Stomach (tissue), 9 donors: Measurements from ENCODE around the gene RASSF1. TPM values are rescaled to one million over a fixed set of nuclear protein-coding genes. Genes with fewer than 3 reads are reported as not detected.

Experiments used
- DNase-seq, 2 donors: peaks; one replicate each; pipeline versions ENCODE4 v3.0.0 to v3.0.0-alpha.2; 2013 to 2019
- H3K27ac ChIP-seq, 5 donors: fragments of 200-600 bp in 4 of 5; sonication (generic) in 4 of 5; one replicate each; pipeline ENCODE4 v1.5.1; 2013 to 2019; ENCODE audit warnings: mild to moderate bottlenecking in 1 of 5, moderate library complexity in 1 of 5
- H3K27me3 ChIP-seq, 3 donors: fragments of 200-600 bp; sonication (generic); one replicate each; pipeline ENCODE4 v1.5.1; 2017 to 2019; ENCODE audit warnings: mixed run types in 1 of 3
- H3K36me3 ChIP-seq, 4 donors: fragments of 200-600 bp; sonication (generic); 1 replicate in 3 of 4; 2 replicates in 1 of 4; pipeline ENCODE4 v1.5.1; 2016 to 2019
- H3K4me1 ChIP-seq, 4 donors: fragments of 200-600 bp; sonication (generic); one replicate each; pipeline ENCODE4 v1.5.1; 2016 to 2019
- H3K4me3 ChIP-seq, 4 donors: fragments of 200-600 bp; sonication (generic) in 3 of 4; one replicate each; pipeline ENCODE4 v1.5.1; 2016 to 2019; ENCODE audit warnings: mild to moderate bottlenecking in 1 of 4
- H3K9me3 ChIP-seq, 4 donors: fragments of 200-600 bp; sonication (generic); one replicate each; pipeline ENCODE4 v1.5.1; 2016 to 2019
- EP300 ChIP-seq: sonication (generic); formaldehyde crosslinking; IDR thresholded peaks from one replicate; pipeline ENCODE4 v1.6.1; 2017; ENCODE audit warnings: antibody characterized with exemption
- POLR2A ChIP-seq, 4 donors: fragments of 450-650 bp; IDR thresholded peaks; one replicate each; pipeline ENCODE4 v1.6.1; 2016; ENCODE audit warnings: antibody characterized with exemption in 4 of 4, control low read depth in 2 of 4, mild to moderate bottlenecking in 1 of 4, moderate library complexity in 1 of 4
- POLR2AphosphoS5 ChIP-seq, 3 donors: sonication (generic); formaldehyde crosslinking; IDR thresholded peaks; one replicate each; pipeline ENCODE4 v1.6.1; 2016; ENCODE audit warnings: antibody characterized with exemption in 3 of 3
- WGBS, 5 donors: extraction: QIAGEN DNeasy Blood & Tissue Kit in 3 of 5; methylation state at CpG; one replicate each; pipeline versions ENCODE4 v1.1.5 to v1.1.7; 2013 to 2018; 5-methylcytosine and 5-hydroxymethylcytosine counted together
- intact Hi-C: fragments of 100-400 bp; cut with DNase I; formaldehyde crosslinking; loops from one replicate; pipeline ENCODE4 v1.15.1; 2023; ENCODE audit warnings: low total_unique reads
- polyA plus RNA-seq, 3 donors: library from polyadenylated mRNA; stranded (reverse); fragments of 200-250 nt; gene quantifications; one replicate each; pipeline ENCODE4 v1.2.3, GENCODE V29; 2013
- total RNA-seq, 5 donors: library from RNA; depleted of rRNA; stranded (reverse); fragments of >200 nt; gene quantifications; one replicate each; pipeline versions ENCODE4 v1.1.0 to v1.2.3, GENCODE V29; 2014 to 2016
- TF ChIP-seq, protein P1 (sequence below), 7 experiments: fragments of 450-650 bp in 4 of 7; fragments of 200-600 bp in 3 of 7; sonication (generic) in 3 of 7; IDR thresholded peaks; one replicate each; pipeline ENCODE4 v1.5.1; 2016 to 2019; ENCODE audit warnings: antibody characterized with exemption in 7 of 7, control low read depth in 2 of 7, mild to moderate bottlenecking in 1 of 7
- donor health status: healthy with polysubstance abuse.
- donor health status: Bipolar disorder and iron deficiency.
- donor health status: healthy.

RASSF1 gene
- total and polyA plus RNA-seq, 8 donors = 16.5 to 37.3 (median 27.4) TPM

DNA sequence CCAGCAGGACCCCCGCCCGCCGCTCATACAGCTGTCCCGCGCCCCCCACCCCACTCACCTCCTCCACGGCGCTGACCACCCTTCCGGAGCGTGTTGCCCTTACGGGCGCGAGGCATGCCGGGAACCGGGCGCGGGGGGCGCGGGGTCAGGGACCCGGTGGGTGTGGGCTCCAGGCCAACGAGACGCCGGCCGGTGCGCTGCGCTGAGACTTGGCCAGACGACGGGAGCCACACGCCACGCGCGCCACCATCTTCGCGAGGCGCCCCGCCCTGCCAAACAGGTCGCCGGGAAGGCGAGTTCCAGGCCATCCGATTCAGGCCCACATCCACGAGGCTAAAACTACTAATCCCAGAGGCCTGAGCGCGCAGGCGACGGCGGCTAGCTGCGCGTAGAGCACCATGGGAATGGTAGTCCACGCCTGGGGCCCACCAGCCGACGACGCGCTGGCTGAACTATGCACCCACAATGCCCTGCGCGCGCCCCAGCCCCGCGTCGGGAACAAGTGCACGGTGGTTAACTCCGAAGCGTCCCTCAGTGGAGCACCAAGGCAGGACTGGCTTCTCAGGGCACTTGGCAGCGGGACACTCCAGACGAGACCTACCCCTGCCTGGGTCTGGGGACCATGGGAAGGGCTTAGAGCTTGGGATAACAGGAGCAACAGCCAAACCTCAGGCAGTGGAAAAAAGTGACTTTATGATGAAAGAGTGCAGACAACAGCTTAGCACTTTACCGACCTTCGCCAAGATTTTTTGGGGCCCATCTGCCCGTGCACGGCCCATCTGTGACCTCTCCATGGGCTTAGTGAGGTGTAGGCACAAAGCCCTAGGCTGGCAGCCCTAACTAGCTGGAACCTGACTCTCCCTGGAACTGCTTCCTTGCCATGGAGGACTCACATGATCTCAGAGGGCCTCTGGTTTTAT is 48.2 kb downstream of the RASSF1 start, which contains the start of gene IFRD2:
TSS of gene IFRD2 (minus strand) at position 271 of the 920 bp plus-strand sequence. CDS start at position 116, 155 bp downstream.
- peak within 1 kb of the TSS; percentile 95 to 99 (median 97) for H3K27ac ChIP-seq
- intact Hi-C loops = no loop called here
- no peak for TF ChIP-seq POLR2A (IDR thresholded peaks at IDR 0.05)
- peak; percentile 85 to 98 (median 93) for TF ChIP-seq POLR2AphosphoS5 (IDR thresholded peaks at IDR 0.05)

DNA sequence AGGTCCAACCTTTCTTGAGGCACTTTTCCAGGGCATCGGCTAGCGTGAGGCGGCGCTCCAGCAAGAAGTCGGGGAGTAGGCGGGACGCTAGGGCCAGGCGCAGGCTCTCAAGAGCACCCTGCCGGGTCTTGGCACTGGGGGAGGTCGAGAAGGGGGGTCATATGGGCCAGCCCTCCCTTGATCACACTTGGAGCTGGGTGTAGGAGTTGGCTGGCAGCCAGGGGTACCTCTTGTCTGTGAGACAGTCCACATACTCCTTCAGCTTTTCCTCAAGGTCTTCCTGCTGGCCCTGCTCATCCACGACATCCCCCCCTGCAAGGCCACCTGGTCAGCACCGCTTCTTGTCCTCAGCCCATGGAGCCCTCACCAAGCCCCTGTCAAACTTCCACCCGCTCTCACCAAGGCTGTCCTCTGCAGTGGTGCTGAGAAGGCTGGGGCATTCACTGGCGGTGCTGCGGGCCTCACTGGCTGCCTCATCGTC is 50.4 kb downstream of the RASSF1 start:
- peak; percentile 26 to 57 for DNase-seq
- WGBS, 5 donors = 44 to 77% (median 73%) methylated on average over 15 to 16 of the region's 16 CpGs
- H3K27ac ChIP-seq = peak overlapping the region; percentile 95 to 99 (median 97)

More for the DNA sequence above, 48.2 kb downstream of the RASSF1 start, which contains the start of gene IFRD2:
- peak; percentile 98 to 99 for DNase-seq
- no peaks in the 10 kb centered on the region for H3K27me3 ChIP-seq
- 0 to 1% (median 1%) methylated on average over 28 to 67 of the region's 67 CpGs for WGBS, 5 donors
- peaks cover 30 to 52% (median 47%) of the 10 kb centered on the region in 4 donors for H3K4me1 ChIP-seq
- peak within 1 kb of the TSS; percentile 86 to 99 (median 96) for H3K4me3 ChIP-seq
- no peaks in the 10 kb centered on the region for H3K9me3 ChIP-seq
- H3K36me3 ChIP-seq = peaks cover 37 to 45% (median 39%) of the 10 kb centered on the region in 4 donors

DNA sequence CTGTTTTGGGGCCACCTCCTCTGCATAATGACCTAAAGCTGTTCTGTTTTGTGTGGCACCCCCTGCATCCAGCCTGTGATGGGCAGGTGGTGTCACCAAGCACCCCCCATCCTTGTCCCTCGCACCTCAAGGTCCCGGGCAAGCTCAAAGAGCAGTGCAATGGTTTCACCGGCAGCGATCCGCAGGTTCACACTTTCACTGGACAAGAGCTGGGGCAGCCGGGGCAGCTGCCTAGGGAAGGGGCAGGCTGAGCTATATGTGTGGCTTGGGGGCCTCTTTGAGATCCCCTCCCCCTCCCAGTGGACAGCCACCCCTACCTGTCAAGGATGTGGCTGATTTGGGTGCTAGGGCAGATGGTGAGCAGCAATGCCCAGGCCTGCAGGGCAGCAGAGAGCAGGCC is 51.5 kb downstream of the RASSF1 start:
- no peak overlapping the region for H3K4me3 ChIP-seq
- H3K27me3 ChIP-seq = no peaks in the 10 kb centered on the region
- no peak for DNase-seq
- peak overlapping the region in 2 of 5 donors; percentile 97 to 99 for H3K27ac ChIP-seq
- intact Hi-C loops = no loop called here
- H3K9me3 ChIP-seq = no peaks in the 10 kb centered on the region
- WGBS, 5 donors = 94 to 100% (median 97%) methylated on average over 6 of the region's 6 CpGs
- TF ChIP-seq POLR2AphosphoS5 (IDR thresholded peaks at IDR 0.05) (no peak), POLR2A (IDR thresholded peaks at IDR 0.05) (no peak)
- H3K36me3 ChIP-seq = peaks cover 34 to 45% (median 44%) of the 10 kb centered on the region in 4 donors
- peaks cover 30 to 48% (median 43%) of the 10 kb centered on the region in 4 donors for H3K4me1 ChIP-seq

More for the DNA sequence above, 50.4 kb downstream of the RASSF1 start:
- Histone ChIP-seq H3K27me3 (no peaks in the 10 kb centered on the region), H3K9me3 (no peaks in the 10 kb centered on the region), H3K4me1 (peaks cover 30 to 48% (median 43%) of the 10 kb centered on the region in 4 donors), H3K4me3 (peak overlapping the region in 2 of 4 donors; percentile 8 to 99), H3K36me3 (peaks cover 34 to 45% (median 44%) of the 10 kb centered on the region in 4 donors)
- intact Hi-C loops = no loop called here
- TF ChIP-seq POLR2AphosphoS5 (IDR thresholded peaks at IDR 0.05) = no peak
- TF ChIP-seq, protein P1, sequence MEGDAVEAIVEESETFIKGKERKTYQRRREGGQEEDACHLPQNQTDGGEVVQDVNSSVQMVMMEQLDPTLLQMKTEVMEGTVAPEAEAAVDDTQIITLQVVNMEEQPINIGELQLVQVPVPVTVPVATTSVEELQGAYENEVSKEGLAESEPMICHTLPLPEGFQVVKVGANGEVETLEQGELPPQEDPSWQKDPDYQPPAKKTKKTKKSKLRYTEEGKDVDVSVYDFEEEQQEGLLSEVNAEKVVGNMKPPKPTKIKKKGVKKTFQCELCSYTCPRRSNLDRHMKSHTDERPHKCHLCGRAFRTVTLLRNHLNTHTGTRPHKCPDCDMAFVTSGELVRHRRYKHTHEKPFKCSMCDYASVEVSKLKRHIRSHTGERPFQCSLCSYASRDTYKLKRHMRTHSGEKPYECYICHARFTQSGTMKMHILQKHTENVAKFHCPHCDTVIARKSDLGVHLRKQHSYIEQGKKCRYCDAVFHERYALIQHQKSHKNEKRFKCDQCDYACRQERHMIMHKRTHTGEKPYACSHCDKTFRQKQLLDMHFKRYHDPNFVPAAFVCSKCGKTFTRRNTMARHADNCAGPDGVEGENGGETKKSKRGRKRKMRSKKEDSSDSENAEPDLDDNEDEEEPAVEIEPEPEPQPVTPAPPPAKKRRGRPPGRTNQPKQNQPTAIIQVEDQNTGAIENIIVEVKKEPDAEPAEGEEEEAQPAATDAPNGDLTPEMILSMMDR (IDR thresholded peaks at IDR 0.05) = no peak
- no peak for TF ChIP-seq EP300
- no peak for TF ChIP-seq POLR2A (IDR thresholded peaks at IDR 0.05)

DNA sequence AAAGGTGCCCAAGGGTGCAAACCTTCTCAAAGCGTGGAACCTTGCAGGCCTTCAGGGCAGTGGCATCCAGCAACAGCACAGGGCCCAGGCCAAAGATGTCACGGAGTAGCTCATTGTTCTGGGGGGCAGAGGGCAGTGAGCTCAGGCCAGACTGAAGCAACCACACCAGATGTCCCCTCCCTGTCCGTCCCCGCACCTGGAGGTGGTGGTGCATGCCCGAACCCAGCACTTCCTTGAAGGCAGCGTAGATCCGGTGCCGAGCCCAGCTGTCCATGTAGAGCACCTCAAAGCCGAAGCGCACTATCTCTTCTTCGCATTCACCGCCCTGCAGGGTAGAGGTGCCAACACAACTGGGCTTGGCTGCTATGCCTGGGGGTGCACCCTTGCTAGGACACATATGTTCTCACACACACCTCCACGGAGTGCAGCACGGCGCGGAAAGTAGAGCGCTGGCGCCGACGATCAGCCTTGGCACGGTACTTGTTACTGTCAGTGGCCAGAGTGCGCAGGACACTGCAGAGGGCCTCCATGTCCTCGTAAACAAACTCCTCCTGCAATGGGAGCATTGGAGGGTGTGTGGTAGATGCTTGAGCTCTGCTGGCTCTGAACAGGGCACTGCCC is 52.1 kb downstream of the RASSF1 start:
- intact Hi-C loops = no loop called here
- Histone ChIP-seq H3K36me3 (peaks cover 34 to 45% (median 44%) of the 10 kb centered on the region in 4 donors), H3K4me3 (no peak overlapping the region), H3K27me3 (no peaks in the 10 kb centered on the region), H3K9me3 (no peaks in the 10 kb centered on the region), H3K27ac (no peak overlapping the region), H3K4me1 (peaks cover 30 to 43% (median 41%) of the 10 kb centered on the region in 4 donors)
- TF ChIP-seq, protein P1 (IDR thresholded peaks at IDR 0.05) = no peak
- DNase-seq = no peak
- 89 to 93% (median 91%) methylated on average over 21 to 23 of the region's 23 CpGs for WGBS, 5 donors

DNA sequence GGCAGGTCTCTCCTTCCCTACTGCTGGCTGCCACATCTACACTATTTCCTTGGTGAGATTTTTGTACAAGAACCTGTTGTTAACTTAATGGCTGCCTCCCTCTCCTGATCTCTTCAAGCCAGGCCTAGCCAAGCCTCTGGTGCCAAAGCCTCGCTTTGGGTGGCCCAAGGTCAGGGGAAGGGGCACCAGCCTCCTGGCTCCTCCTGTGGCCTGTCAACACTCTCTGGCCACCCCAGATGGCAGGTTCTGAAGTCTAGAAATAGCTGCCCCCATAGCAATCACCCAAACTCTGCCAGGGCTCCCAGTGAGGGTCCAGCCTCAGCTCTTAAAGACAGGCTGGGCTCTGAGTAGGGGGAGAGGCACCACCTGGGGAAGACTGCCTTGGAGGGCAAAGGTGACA is 53.4 kb downstream of the RASSF1 start:
- no peak overlapping the region for H3K4me3 ChIP-seq
- no peaks in the 10 kb centered on the region for H3K9me3 ChIP-seq
- WGBS, 5 donors = 60 to 86% (median 77%) methylated on average over 1 of the region's 1 CpG
- no peak for DNase-seq
- intact Hi-C loops = no loop called here
- H3K36me3 ChIP-seq = peaks cover 34 to 45% (median 44%) of the 10 kb centered on the region in 4 donors
- no peak overlapping the region for H3K27ac ChIP-seq
- H3K27me3 ChIP-seq = no peaks in the 10 kb centered on the region
- TF ChIP-seq POLR2AphosphoS5 (IDR thresholded peaks at IDR 0.05) (no peak), EP300 (no peak)
- TF ChIP-seq, protein P1 (IDR thresholded peaks at IDR 0.05) = no peak
- peaks cover 22 to 33% (median 31%) of the 10 kb centered on the region in 4 donors for H3K4me1 ChIP-seq
